HepG2 (cell line): ENCODE measurements around the gene MVK. TPM values are rescaled to one million over a fixed set of nuclear protein-coding genes. Genes with fewer than 3 reads are reported as not detected.
A peak's percentile ranks its signal among the peaks of the same experiment; 100 is the strongest.

Experiments
- AGO1 ChIP-seq: fragments of 200-400 bp; formaldehyde crosslinking; IDR thresholded peaks from 2 replicates; pipeline ENCODE4 v1.6.1; 2017; ENCODE audit warnings: mild to moderate bottlenecking, low read depth, low read length, moderate library complexity; ENCODE audit not compliant: poor library complexity, severe bottlenecking
- ARID5B ChIP-seq: IDR thresholded peaks from 2 replicates; pipeline ENCODE4 v1.4.0; 2020; ENCODE audit warnings: mild to moderate bottlenecking, missing genetic modification reagents
- CHD2 ChIP-seq: IDR thresholded peaks from 2 replicates; pipeline ENCODE4 v1.6.1; 2011; ENCODE audit warnings: low read depth, low read length, improper control_type of control experiment
- FOXA3 ChIP-seq: IDR thresholded peaks from 2 replicates; pipeline ENCODE4 v1.6.1; 2016; ENCODE audit warnings: missing genetic modification reagents, missing compliant biosample characterization
- GATAD1 ChIP-seq: IDR thresholded peaks from 2 replicates; pipeline ENCODE4 v1.6.1; 2016; ENCODE audit warnings: missing genetic modification reagents, missing compliant biosample characterization
- HNRNPH1 ChIP-seq: fragments of 200-400 bp; formaldehyde crosslinking; optimal IDR thresholded peaks from 2 replicates; pipeline ENCODE3; 2017; ENCODE audit warnings: mild to moderate bottlenecking, low read depth, low read length
- ISL2 ChIP-seq: sonication (generic); formaldehyde crosslinking; IDR thresholded peaks from 2 replicates; pipeline ENCODE4 v1.5.0; 2020; ENCODE audit warnings: missing genetic modification reagents
- NFYC ChIP-seq: IDR thresholded peaks from 2 replicates; pipeline ENCODE4 v1.6.1; 2016; ENCODE audit warnings: missing genetic modification reagents, missing compliant biosample characterization
- PAF1 ChIP-seq: IDR thresholded peaks from 2 replicates; pipeline ENCODE4 v1.6.1; 2016; ENCODE audit warnings: missing genetic modification reagents, missing compliant biosample characterization
- STAT6 ChIP-seq: sonication (generic); formaldehyde crosslinking; IDR thresholded peaks from 2 replicates; pipeline ENCODE4 v1.4.0; 2020; ENCODE audit warnings: missing genetic modification reagents, mild to moderate bottlenecking, borderline replicate concordance
- ZNF18 ChIP-seq: sonication (generic); formaldehyde crosslinking; IDR thresholded peaks from 2 replicates; pipeline ENCODE4 v1.8.0; 2022; ENCODE audit warnings: mild to moderate bottlenecking, missing genetic modification reagents; ENCODE audit not compliant: insufficient replicate concordance
- ZNF251 ChIP-seq: sonication (generic); formaldehyde crosslinking; IDR thresholded peaks from 2 replicates; pipeline ENCODE4 v1.9.0; 2021; ENCODE audit warnings: mild to moderate bottlenecking, missing genetic modification reagents
- ZNF496 ChIP-seq: sonication (generic); formaldehyde crosslinking; IDR thresholded peaks from 2 replicates; pipeline ENCODE4 v1.8.1; 2023; ENCODE audit warnings: mild to moderate bottlenecking, moderate library complexity, missing genetic modification reagents; ENCODE audit not compliant: insufficient replicate concordance
- polyA plus RNA-seq, 8 experiments: library from polyadenylated mRNA; depleted of rRNA in 3 of 8; stranded (reverse) in 7 of 8; unstranded in 1 of 8; fragments of >200 nt; fragmentation: Illumina TruSeq in 4 of 8; extraction: Trizol in 4 of 8; gene quantifications; 2 replicates each; pipeline versions ENCODE4 v1.2.1 to v1.2.3, GENCODE V29; 2011 to 2016; ENCODE audit warnings: low read depth in 4 of 8, missing spikeins in 1 of 8, mixed read lengths in 1 of 8; ENCODE audit not compliant: insufficient read depth in 1 of 8
- total RNA-seq, 5 experiments: library from RNA; depleted of rRNA; stranded (reverse); fragments of >200 nt; fragmentation: Illumina TruSeq; extraction: Trizol; gene quantifications; 2 replicates each; pipeline ENCODE4 v1.2.3, GENCODE V29; 2016; ENCODE audit warnings: low read depth in 1 of 5
- TF ChIP-seq, protein P1 (sequence below): sonication (generic); formaldehyde crosslinking; IDR thresholded peaks from 2 replicates; pipeline ENCODE4 v1.5.0; 2020; ENCODE audit warnings: missing genetic modification reagents
- TF ChIP-seq, protein P2 (sequence below): sonication (generic); formaldehyde crosslinking; IDR thresholded peaks from 2 replicates; pipeline ENCODE4 v1.4.0; 2020; ENCODE audit warnings: mild to moderate bottlenecking, missing genetic modification reagents
- TF ChIP-seq, protein P3 (sequence below): sonication (generic); formaldehyde crosslinking; IDR thresholded peaks from 2 replicates; pipeline ENCODE4 v1.4.0; 2020; ENCODE audit warnings: missing genetic modification reagents, borderline replicate concordance

Gene MVK
- total and polyA plus RNA-seq, 2 of the 13 experiments (the other 11 are each of a cell fraction or from before 2014, with no cell fraction given), result 11.6 to 66.9 TPM

DNA sequence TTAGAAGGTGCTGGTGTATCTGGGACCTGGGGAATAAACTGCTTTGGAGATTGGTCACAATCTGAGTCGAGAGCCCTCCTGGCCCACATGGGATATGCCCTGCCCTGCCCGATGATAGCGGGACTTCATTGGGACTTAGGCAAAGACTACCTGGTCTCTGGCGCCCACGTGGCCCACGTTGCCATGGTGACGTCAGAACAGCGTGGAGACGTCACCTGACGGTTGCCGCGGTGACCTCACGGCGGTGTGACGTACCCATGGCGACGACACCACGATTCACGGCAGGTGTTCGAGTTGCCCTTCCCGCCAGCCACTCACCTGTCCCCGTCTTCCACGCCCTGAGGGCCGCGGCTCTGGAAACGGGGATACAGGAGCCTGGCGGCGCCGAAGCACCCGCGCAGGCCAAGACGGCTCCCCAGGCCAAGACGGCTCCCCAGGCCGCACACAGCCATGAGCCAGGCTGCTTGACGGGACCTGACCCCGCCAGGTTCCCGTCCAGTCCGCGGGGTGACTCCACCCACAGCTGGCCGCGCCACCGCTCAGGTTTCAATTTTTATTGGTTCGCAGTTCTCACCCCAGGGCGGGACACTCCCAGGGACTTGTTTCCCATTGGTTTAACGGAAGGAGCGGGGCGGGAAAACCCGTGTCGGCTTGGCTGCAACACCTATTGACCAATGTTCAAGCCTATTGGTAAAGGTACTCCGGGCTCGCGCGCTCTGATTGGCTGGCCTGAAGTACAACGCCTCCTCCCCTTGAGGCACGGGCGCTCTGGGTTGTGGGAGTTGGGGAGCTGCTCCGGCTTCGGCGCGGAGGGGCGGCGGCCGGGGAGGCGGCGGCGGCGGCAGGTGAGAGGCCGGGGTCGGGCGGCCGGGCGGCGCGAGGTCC is at the start of gene MVK, which contains the start of gene MMAB (continued):
- no peak for TF ChIP-seq STAT6
- no peak for TF ChIP-seq PAF1 (CRISPR knock-in tag)
- 0 out of 2 replicates have a peak, but pooled peaks have one; percentile 41 for TF ChIP-seq ARID5B
- no peak for TF ChIP-seq ZNF251 (CRISPR knock-in tag)
- no peak for TF ChIP-seq ZNF18
- TF ChIP-seq, protein P1, sequence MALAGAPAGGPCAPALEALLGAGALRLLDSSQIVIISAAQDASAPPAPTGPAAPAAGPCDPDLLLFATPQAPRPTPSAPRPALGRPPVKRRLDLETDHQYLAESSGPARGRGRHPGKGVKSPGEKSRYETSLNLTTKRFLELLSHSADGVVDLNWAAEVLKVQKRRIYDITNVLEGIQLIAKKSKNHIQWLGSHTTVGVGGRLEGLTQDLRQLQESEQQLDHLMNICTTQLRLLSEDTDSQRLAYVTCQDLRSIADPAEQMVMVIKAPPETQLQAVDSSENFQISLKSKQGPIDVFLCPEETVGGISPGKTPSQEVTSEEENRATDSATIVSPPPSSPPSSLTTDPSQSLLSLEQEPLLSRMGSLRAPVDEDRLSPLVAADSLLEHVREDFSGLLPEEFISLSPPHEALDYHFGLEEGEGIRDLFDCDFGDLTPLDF, result peak; percentile 77
- TF ChIP-seq AGO1, result peak; percentile 64
- TF ChIP-seq NFYC (CRISPR knock-in tag), result peak; percentile 95
- TF ChIP-seq, protein P2, sequence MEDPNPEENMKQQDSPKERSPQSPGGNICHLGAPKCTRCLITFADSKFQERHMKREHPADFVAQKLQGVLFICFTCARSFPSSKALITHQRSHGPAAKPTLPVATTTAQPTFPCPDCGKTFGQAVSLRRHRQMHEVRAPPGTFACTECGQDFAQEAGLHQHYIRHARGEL (CRISPR knock-in tag), result peak; percentile 47; the same call in 1 of the 2 replicates
- TF ChIP-seq FOXA3 (CRISPR knock-in tag), result no peak; the same call in 1 of the 2 replicates
- no peak for TF ChIP-seq HNRNPH1
- peak; percentile 43; the same call in 1 of the 2 replicates for TF ChIP-seq CHD2
- TF ChIP-seq ZNF496 (CRISPR knock-in tag), result no peak
- TF ChIP-seq, protein P3, sequence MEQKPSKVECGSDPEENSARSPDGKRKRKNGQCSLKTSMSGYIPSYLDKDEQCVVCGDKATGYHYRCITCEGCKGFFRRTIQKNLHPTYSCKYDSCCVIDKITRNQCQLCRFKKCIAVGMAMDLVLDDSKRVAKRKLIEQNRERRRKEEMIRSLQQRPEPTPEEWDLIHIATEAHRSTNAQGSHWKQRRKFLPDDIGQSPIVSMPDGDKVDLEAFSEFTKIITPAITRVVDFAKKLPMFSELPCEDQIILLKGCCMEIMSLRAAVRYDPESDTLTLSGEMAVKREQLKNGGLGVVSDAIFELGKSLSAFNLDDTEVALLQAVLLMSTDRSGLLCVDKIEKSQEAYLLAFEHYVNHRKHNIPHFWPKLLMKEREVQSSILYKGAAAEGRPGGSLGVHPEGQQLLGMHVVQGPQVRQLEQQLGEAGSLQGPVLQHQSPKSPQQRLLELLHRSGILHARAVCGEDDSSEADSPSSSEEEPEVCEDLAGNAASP (CRISPR knock-in tag), result 0 out of 2 replicates have a peak, but pooled peaks have one; percentile 59
- TF ChIP-seq GATAD1 (CRISPR knock-in tag), result peak; percentile 89
- peak; percentile 64 for TF ChIP-seq ISL2 (CRISPR knock-in tag)
